Thyroid gland (tissue), 4 donors: ENCODE measurements around the gene CFAP161.

Experiments used
- CTCF ChIP-seq, 6 experiments: fragments of 200-600 bp in 3 of 6; fragments of 450-650 bp in 3 of 6; sonication (generic) in 3 of 6; IDR thresholded peaks; one replicate each; pipeline ENCODE4 v1.5.1; 2016 to 2019; ENCODE audit warnings: antibody characterized with exemption in 6 of 6, mild to moderate bottlenecking in 2 of 6, inconsistent platforms in 1 of 6, moderate library complexity in 1 of 6
- POLR2A ChIP-seq, 2 donors: fragments of 450-650 bp; IDR thresholded peaks; one replicate each; pipeline ENCODE4 v1.6.1; 2017; ENCODE audit warnings: antibody characterized with exemption in 2 of 2, mild to moderate bottlenecking in 2 of 2, moderate library complexity in 1 of 2

- TF ChIP-seq CTCF (IDR thresholded peaks at IDR 0.05) (no peak), POLR2A (IDR thresholded peaks at IDR 0.05) (no peak)
Measured at GRCh38 chr15:81084716-81085115, 49.4 kb upstream of the CFAP161 start.
